Measurements from ENCODE around the gene HPSE2.

The HPSE2 gene

GRCh38 chr10:98450618-98451017 is 785.0 kb downstream of the HPSE2 start:
- no peak for DNase-seq

GRCh38 chr10:98449287-98449686 is 786.4 kb downstream of the HPSE2 start:
- DNase-seq: no peak

- no peak for DNase-seq
Measured at GRCh38 chr10:98446661-98447221, 788.9 kb downstream of the HPSE2 start, which contains the start of gene HPS1. TSS of gene HPS1 (minus strand) at chr10:98446935. CDS start at chr10:98443240, 3,695 bp downstream.

GRCh38 chr10:98446151-98446660 is 789.4 kb downstream of the HPSE2 start:
- no peak for DNase-seq

GRCh38 chr10:98445200-98445812 is 790.3 kb downstream of the HPSE2 start:
- DNase-seq: no peak

GRCh38 chr10:98444314-98445006 is 791.2 kb downstream of the HPSE2 start:
- DNase-seq: no peak

GRCh38 chr10:98438715-98439114 is 796.9 kb downstream of the HPSE2 start:
- DNase-seq: no peak

- no peak for DNase-seq
Measured at GRCh38 chr10:98436704-98437103, 798.9 kb downstream of the HPSE2 start.

GRCh38 chr10:98435178-98435577 is 800.5 kb downstream of the HPSE2 start:
- DNase-seq: no peak

- no peak for DNase-seq
Measured at GRCh38 chr10:98433881-98434732, 801.5 kb downstream of the HPSE2 start.

- DNase-seq: no peak
Measured at GRCh38 chr10:98433371-98433770, 802.3 kb downstream of the HPSE2 start.

GRCh38 chr10:98432330-98432729 is 803.3 kb downstream of the HPSE2 start:
- DNase-seq: no peak

- no peak for DNase-seq
Measured at GRCh38 chr10:98431016-98431415, 804.6 kb downstream of the HPSE2 start.

- DNase-seq: no peak
Measured at GRCh38 chr10:98430427-98430826, 805.2 kb downstream of the HPSE2 start.

GRCh38 chr10:98429320-98430072 is 806.2 kb downstream of the HPSE2 start:
- no peak for DNase-seq

- no peak for DNase-seq
Measured at GRCh38 chr10:98427011-98427515, 808.6 kb downstream of the HPSE2 start.

- no peak for DNase-seq
Measured at GRCh38 chr10:98425511-98426352, 809.9 kb downstream of the HPSE2 start.

GRCh38 chr10:98424295-98425254 is 811.1 kb downstream of the HPSE2 start:
- DNase-seq: no peak

- no peak for DNase-seq
Measured at GRCh38 chr10:98423691-98424120, 811.9 kb downstream of the HPSE2 start.

GRCh38 chr10:98422182-98422581 is 813.5 kb downstream of the HPSE2 start:
- no peak for DNase-seq
